ENCODE results near the gene P2RY6. TPM values are rescaled to one million over a fixed set of nuclear protein-coding genes. Genes with fewer than 3 reads are reported as not detected.
A peak's percentile ranks its signal among the peaks of the same experiment; 100 is the strongest.

P2RY6 gene
- total RNA-seq, 1 experiment from 2014 or later: not detected

GRCh38 chr11:73324116-73324515 lies 52.0 kb downstream of the P2RY6 start:
- no peaks in the 10 kb centered on the region for H3K23me2 ChIP-seq (ENCODE audit: insufficient read length, low read depth, low read length, poor library complexity, severe bottlenecking)
- Mint-ChIP-seq H3K36me3 (ENCODE audit: insufficient read depth in 1 of 3, low read depth in 3 of 3) (peaks cover 0 to 3% (median 3%) of the 10 kb centered on the region in 3 experiments; a peak in 2 of 7 replicates), H3K4me1 (peaks cover 39 to 45% of the 10 kb centered on the region in 2 experiments), H3K9me3 (no peaks in the 10 kb centered on the region), H3K27ac (peak overlapping the region in 1 of 3 experiments; percentile 45; a peak in 1 of 7 replicates), H3K27me3 (ENCODE audit: low read depth) (peaks cover 34% of the 10 kb centered on the region), H3K4me3 (peak overlapping the region in 1 of 2 experiments; percentile 49; a peak in 2 of 5 replicates)
- H3K27ac ChIP-seq (ENCODE audit: insufficient read length, low read depth, low read length): no peak overlapping the region
- peaks cover 7% of the 10 kb centered on the region; the same call in 1 of the 2 replicates for H3K4me1 ChIP-seq (ENCODE audit: insufficient read depth, low read length)
- no peak overlapping the region for H2BK15ac ChIP-seq (ENCODE audit: low read depth, low read length)
- no peak overlapping the region for H3K14ac ChIP-seq (ENCODE audit: insufficient read depth, low read length)
- H3K4me2 ChIP-seq (ENCODE audit: insufficient read depth, insufficient read length, low read length): no peak overlapping the region
- no peak overlapping the region for H2BK5ac ChIP-seq (ENCODE audit: insufficient read length, low read length)
- H3K18ac ChIP-seq (ENCODE audit: insufficient read length, low read depth, low read length): no peak overlapping the region
- no peak for TF ChIP-seq CTCF (conservative IDR thresholded peaks at IDR 0.05)
- no peaks in the 10 kb centered on the region for H3K79me1 ChIP-seq (ENCODE audit: insufficient read depth, low read depth, low read length, poor library complexity, severe bottlenecking)
- no peaks in the 10 kb centered on the region for H3K27me3 ChIP-seq (ENCODE audit: insufficient read depth, low read length)
- no peak overlapping the region for H3K4ac ChIP-seq (ENCODE audit: low read depth, low read length)
- H3K9me3 ChIP-seq (ENCODE audit: control insufficient read depth, low read depth, low read length): no peaks in the 10 kb centered on the region
- H3K79me2 ChIP-seq (ENCODE audit: insufficient read depth, low read length): no peaks in the 10 kb centered on the region
- no peak overlapping the region for H2AFZ ChIP-seq (ENCODE audit: low read length)
- no peak overlapping the region for H3K9ac ChIP-seq (ENCODE audit: extremely low read depth, insufficient read length, low read length)
- H3T11ph ChIP-seq (ENCODE audit: low read length): no peak overlapping the region
- H2BK20ac ChIP-seq (ENCODE audit: low read depth, low read length, poor library complexity, severe bottlenecking): no peak overlapping the region
- no peak overlapping the region for H4K8ac ChIP-seq (replicated peaks; ENCODE audit: insufficient read length, low read depth, low read length)
- H4K91ac ChIP-seq (ENCODE audit: insufficient read length, low read depth, low read length): peak overlapping the region; percentile 15
- no peak overlapping the region for H3K23ac ChIP-seq (ENCODE audit: insufficient read length, low read depth, low read length)
- WGBS (ENCODE audit: extremely low coverage, insufficient read length, low lambda C conversion rate): no CpG with 5 or more reads among the region's 9 CpGs
- no peaks in the 10 kb centered on the region for H4K20me1 ChIP-seq (ENCODE audit: control insufficient read depth, insufficient read depth, insufficient read length)
- no peak overlapping the region for H3K56ac ChIP-seq (ENCODE audit: insufficient read length, low read depth, low read length)
- no peak overlapping the region for H2AK5ac ChIP-seq (ENCODE audit: insufficient read length, low read length)
- H2BK12ac ChIP-seq (ENCODE audit: insufficient read length, low read depth, low read length): no peak overlapping the region
- H4K5ac ChIP-seq (ENCODE audit: insufficient read length, low read depth, low read length): no peak overlapping the region
- H2BK120ac ChIP-seq (ENCODE audit: low read depth, low read length, poor library complexity, severe bottlenecking): no peak overlapping the region
- no peak for DNase-seq

Data from H9 (cell line).